K562 (cell line): ENCODE measurements around the gene HP. TPM values are rescaled to one million over a fixed set of nuclear protein-coding genes. Genes with fewer than 3 reads are reported as not detected.

Experiments used
- ASH1L ChIP-seq: fragments of 450-650 bp; IDR thresholded peaks from 2 replicates; pipeline ENCODE4 v1.6.1; 2018; ENCODE audit warnings: borderline replicate concordance, mild to moderate bottlenecking, low read depth; ENCODE audit not compliant: partially characterized antibody
- BRF1 ChIP-seq: IDR thresholded peaks from 3 replicates; pipeline ENCODE4 v1.6.1; 2011; ENCODE audit warnings: borderline replicate concordance, mild to moderate bottlenecking; ENCODE audit not compliant: insufficient read length; ENCODE audit errors: extremely low read depth
- DMBX1 ChIP-seq: fragments of 250-450 bp; sonication (Bioruptor Pico); IDR thresholded peaks from 2 replicates; pipeline ENCODE4 v1.8.0; 2022; ENCODE audit warnings: inconsistent platforms, mild to moderate bottlenecking, moderate library complexity, borderline replicate concordance
- GABPB1 ChIP-seq: sonication (generic); formaldehyde crosslinking; IDR thresholded peaks from 2 replicates; pipeline ENCODE4 v1.8.0; 2022; ENCODE audit warnings: mild to moderate bottlenecking, missing genetic modification reagents
- HIVEP1 ChIP-seq: fragments of 250-450 bp; sonication (Bioruptor Pico); IDR thresholded peaks from 2 replicates; pipeline ENCODE4 v1.4.0; 2020; ENCODE audit warnings: mild to moderate bottlenecking
- MAZ ChIP-seq, 2 experiments: fragments of 450-650 bp in 1 of 2; sonication (generic) in 1 of 2; formaldehyde crosslinking; IDR thresholded peaks in 1 of 2; conservative IDR thresholded peaks in 1 of 2; 2 replicates each; pipeline versions ENCODE4 v1.4.0 to v1.5.0; 2020; ENCODE audit warnings: mild to moderate bottlenecking in 1 of 2, missing genetic modification reagents in 1 of 2
- NFATC3 ChIP-seq: fragments of 450-650 bp; IDR thresholded peaks from 2 replicates; pipeline ENCODE4 v1.6.1; 2017; ENCODE audit warnings: mild to moderate bottlenecking
- PHF21A ChIP-seq: fragments of 450-650 bp; IDR thresholded peaks from 2 replicates; pipeline ENCODE4 v1.6.1; 2017; ENCODE audit warnings: low read depth, borderline replicate concordance
- SAFB ChIP-seq: fragments of 200-400 bp; formaldehyde crosslinking; IDR thresholded peaks from 2 replicates; pipeline ENCODE4 v1.6.1; 2017; ENCODE audit warnings: low read depth, low read length, borderline replicate concordance
- SAP30 ChIP-seq: fragments of 200-600 bp; sonication (generic); IDR thresholded peaks from 2 replicates; pipeline ENCODE4 v1.6.1; 2012; ENCODE audit warnings: borderline replicate concordance, low read depth, mild to moderate bottlenecking, moderate library complexity, low read length, control low read depth, inconsistent platforms; ENCODE audit not compliant: insufficient read depth, poor library complexity, severe bottlenecking
- SNIP1 ChIP-seq: fragments of 450-650 bp; IDR thresholded peaks from 2 replicates; pipeline ENCODE4 v1.7.1; 2017; ENCODE audit warnings: low read depth, mild to moderate bottlenecking
- TCF15 ChIP-seq: fragments of 250-450 bp; sonication (Bioruptor Pico); IDR thresholded peaks from 2 replicates; pipeline ENCODE4 v1.8.0; 2022; ENCODE audit warnings: moderate library complexity, mild to moderate bottlenecking, inconsistent platforms
- TRIM24 ChIP-seq, 2 experiments: fragments of 450-650 bp; IDR thresholded peaks; 2 replicates each; pipeline ENCODE4 v1.6.1; 2016
- TRIM28 ChIP-seq: fragments of 450-650 bp; IDR thresholded peaks from 2 replicates; pipeline ENCODE4 v1.6.1; 2017
- ZNF23 ChIP-seq: fragments of 250-450 bp; sonication (Bioruptor Pico); IDR thresholded peaks from 2 replicates; pipeline ENCODE4 v1.4.0; 2020; ENCODE audit warnings: mild to moderate bottlenecking
- ZNF282 ChIP-seq: sonication (generic); formaldehyde crosslinking; IDR thresholded peaks from 2 replicates; pipeline ENCODE4 v1.8.1; 2023; ENCODE audit warnings: missing genetic modification reagents
- polyA plus RNA-seq, 8 experiments: library from polyadenylated mRNA; depleted of rRNA in 4 of 8; stranded (reverse) in 5 of 8; unstranded in 3 of 8; fragments of >200 nt; fragmentation: Nextera tagmentation in 2 of 8; fragmentation: Illumina TruSeq in 1 of 8; extraction: Ambion mirVana in 2 of 8; extraction: Trizol in 1 of 8; gene quantifications; 2 replicates each; pipeline versions ENCODE4 v1.2.1 to v1.2.3, GENCODE V29; 2011 to 2014; ENCODE audit warnings: inconsistent platforms in 1 of 8, missing spikeins in 1 of 8
- total RNA-seq, 7 experiments: library from RNA; depleted of rRNA in 6 of 7; stranded (reverse); fragments of >200 nt in 6 of 7; fragmentation: Illumina TruSeq in 2 of 7; extraction: Trizol in 2 of 7; gene quantifications; 2 replicates each; pipeline versions ENCODE4 v1.2.1 to v1.2.3, GENCODE V29; 2011 to 2021; ENCODE audit warnings: low replicate concordance in 1 of 7
- TF ChIP-seq, protein P1 (sequence below): fragments of 250-450 bp; sonication (Bioruptor Pico); IDR thresholded peaks from 2 replicates; pipeline ENCODE4 v1.8.0; 2021; ENCODE audit warnings: moderate library complexity, mild to moderate bottlenecking, inconsistent platforms
- TF ChIP-seq, protein P2 (sequence below): fragments of 450-650 bp; formaldehyde crosslinking; IDR thresholded peaks from 2 replicates; pipeline ENCODE4 v1.4.0; 2020; ENCODE audit warnings: mild to moderate bottlenecking, moderate library complexity

The HP gene
- total and polyA plus RNA-seq, 9 of the 15 experiments (the other 6 are each of a cell fraction or from before 2014, with no cell fraction given): 0.04 to 8.7 TPM; not detected in 7

- TF ChIP-seq ASH1L (no peak), TRIM24 (IDR thresholded peaks at IDR 0.05) (no peak), SAFB (peak; percentile 69; the same call in 1 of the 2 replicates), ZNF23 (CRISPR knock-in tag) (no peak), GABPB1 (peak; percentile 86), TRIM28 (no peak), NFATC3 (no peak), DMBX1 (CRISPR knock-in tag) (no peak), TCF15 (CRISPR knock-in tag) (no peak), PHF21A (no peak), SAP30 (peak; percentile 94), BRF1 (no peak), HIVEP1 (no peak), MAZ (CRISPR knock-in tag; conservative IDR thresholded peaks at IDR 0.05 in 1 of 2, IDR thresholded peaks at IDR 0.05 in 1 of 2) (peak; percentile 59 to 67; a peak in 3 of 4 replicates), ZNF282 (CRISPR knock-in tag) (no peak), SNIP1 (no peak)
- TF ChIP-seq, protein P1, sequence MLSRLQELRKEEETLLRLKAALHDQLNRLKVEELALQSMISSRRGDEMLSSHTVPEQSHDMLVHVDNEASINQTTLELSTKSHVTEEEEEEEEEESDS (CRISPR knock-in tag): no peak
- TF ChIP-seq, protein P2, sequence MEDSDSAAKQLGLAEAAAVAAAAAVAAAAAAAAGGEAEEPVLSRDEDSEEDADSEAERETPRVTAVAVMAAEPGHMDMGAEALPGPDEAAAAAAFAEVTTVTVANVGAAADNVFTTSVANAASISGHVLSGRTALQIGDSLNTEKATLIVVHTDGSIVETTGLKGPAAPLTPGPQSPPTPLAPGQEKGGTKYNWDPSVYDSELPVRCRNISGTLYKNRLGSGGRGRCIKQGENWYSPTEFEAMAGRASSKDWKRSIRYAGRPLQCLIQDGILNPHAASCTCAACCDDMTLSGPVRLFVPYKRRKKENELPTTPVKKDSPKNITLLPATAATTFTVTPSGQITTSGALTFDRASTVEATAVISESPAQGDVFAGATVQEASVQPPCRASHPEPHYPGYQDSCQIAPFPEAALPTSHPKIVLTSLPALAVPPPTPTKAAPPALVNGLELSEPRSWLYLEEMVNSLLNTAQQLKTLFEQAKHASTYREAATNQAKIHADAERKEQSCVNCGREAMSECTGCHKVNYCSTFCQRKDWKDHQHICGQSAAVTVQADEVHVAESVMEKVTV (CRISPR knock-in tag): no peak
Observed at GRCh38 chr16:72008424-72009216, 45.7 kb upstream of the HP start, which contains the start of gene DHODH (continued).
